GM21717 (cell line): ENCODE measurements around the gene WDR20.
A peak's percentile ranks its signal among the peaks of the same experiment; 100 is the strongest.
"Not testable (repeated sequence)": the region's sequence is repeated elsewhere in the genome, so short reads cannot be mapped to it uniquely, and the experiment has no call there.

Source experiments
- ATAC-seq: cut with Tn5 transposase; IDR thresholded peaks from one replicate; pipeline ENCODE4 v1.9.1; 2021; ENCODE audit warnings: mild to moderate bottlenecking, moderate library complexity; ENCODE audit not compliant: unreplicated experiment

The WDR20 gene

DNA sequence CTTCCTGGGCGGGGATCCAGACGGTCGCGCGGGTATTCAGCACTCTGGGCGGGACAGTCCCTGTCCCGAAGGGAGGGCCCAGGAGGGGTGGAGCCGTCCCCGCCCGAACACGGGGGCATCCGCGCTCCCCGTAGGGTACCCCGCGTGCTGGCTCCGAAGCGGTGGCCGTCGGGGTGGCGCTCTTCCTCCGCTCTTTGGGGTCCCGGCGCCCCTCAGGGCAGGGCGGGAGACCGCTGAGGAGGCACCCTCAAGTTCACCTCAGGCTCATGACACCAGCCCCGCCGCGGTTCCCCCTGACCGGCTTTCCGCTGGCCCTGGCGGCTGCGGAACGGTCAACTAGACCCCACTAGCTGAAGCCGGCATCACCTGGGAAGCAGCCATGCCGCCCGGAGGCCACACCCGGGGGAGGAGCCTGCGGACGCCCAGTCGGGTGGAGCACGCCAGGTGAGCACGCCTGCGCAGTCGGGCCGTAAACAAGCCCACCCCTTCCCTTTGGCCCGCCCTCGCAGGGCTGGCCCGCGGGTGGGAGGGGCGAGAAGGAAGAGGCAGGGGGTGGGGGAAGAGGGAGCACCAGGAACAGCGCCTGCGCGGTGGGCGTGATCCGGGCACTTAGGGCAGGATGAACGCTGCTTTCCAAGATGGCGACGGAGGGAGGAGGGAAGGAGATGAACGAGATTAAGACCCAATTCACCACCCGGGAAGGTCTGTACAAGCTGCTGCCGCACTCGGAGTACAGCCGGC is at the start of gene WDR20:
Gene WDR20 (plus strand): TSS at position 612 of the 741 bp plus-strand sequence. CDS start 27 bp downstream, at position 639.
- ATAC-seq: peak; percentile 85

DNA sequence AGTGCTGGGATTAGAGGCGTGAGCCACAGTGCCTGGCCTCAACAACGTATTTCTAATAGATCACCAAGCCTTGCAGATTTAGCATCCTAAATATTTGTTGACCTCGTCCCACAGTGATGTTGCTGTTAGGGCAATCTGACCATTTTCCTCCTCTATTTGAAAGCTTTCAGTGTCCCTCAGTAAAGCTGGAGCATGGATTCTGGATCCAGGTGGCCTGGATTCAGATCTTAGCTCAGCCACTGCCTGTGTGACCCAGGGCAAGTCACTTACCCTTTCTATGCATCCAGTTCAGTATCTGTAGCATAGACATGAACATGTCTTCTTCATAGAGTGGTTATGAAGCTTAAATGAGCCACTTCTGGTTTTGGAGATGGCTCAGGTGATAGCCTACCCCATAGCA is 49.0 kb upstream of the WDR20 start:
- no peak for ATAC-seq

DNA sequence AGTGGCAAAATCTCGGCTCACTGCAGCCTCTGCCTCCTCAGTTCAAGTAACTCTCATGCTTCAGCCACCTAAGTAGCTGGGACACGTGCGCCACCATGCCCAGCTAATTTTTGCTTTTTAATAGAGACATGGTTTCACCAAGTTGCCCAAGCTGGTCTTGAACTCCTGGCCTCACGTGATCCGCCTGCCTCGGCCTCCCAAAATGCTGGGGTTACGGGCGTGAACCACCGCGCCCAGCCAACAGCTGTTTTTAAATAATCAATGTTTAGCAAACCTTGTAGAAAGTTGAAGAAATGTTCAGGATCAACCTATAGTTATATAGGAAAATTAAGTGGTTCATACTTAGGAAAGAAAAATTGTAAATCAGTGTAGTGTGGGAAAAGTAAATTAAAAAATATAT is 46.9 kb upstream of the WDR20 start:
- ATAC-seq: no peak

DNA sequence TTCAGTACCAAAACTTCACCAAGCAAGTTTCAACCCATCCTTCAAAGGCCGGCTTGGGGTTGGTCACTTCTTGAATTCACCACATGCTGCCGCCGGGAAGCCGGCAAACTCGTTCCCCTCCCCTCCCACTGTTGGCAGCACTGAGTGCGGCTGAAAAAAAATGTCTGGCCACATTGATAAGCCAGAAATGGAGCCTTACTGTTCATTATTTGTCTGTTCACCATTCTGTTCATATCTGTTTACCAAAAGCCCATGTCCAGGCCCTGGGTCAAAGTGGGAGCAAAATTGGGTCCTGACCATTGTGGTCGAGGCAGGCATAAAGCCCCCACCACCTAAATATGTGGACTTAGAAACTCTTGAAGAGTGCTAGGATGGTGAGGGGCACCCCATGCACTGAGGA is 45.6 kb upstream of the WDR20 start:
- ATAC-seq: no peak

DNA sequence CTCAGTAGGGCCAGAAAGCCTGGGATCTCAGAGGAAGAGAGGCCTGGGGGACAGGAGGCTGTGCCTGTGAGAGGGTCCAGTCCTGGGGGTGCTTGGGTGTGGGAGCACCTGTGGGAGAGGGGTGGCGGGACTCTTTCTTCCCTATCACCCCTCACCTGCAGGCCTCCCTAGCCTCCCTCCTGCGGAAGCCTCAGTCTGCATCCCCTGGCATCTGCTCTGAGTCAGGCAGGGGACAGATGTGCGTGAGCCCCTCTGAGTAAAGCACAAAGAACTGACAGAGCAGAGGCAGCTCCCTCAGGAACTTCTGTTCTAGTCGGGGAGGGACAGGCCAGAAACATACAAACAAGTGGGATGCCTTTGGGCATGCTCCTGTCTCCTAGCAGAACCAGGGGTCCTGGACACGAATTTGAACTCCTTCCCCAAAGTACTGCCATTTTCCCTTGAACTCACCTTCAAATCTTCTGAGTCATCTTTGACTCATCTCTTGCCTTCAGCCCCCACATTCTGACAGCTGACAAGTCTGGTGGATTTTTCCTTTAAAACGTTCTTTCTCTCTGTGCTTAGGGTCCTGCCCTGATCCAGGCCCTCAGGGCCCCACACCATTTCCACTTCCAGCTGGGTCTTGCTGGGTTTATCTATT is 44.3 kb upstream of the WDR20 start:
- no peak for ATAC-seq

DNA sequence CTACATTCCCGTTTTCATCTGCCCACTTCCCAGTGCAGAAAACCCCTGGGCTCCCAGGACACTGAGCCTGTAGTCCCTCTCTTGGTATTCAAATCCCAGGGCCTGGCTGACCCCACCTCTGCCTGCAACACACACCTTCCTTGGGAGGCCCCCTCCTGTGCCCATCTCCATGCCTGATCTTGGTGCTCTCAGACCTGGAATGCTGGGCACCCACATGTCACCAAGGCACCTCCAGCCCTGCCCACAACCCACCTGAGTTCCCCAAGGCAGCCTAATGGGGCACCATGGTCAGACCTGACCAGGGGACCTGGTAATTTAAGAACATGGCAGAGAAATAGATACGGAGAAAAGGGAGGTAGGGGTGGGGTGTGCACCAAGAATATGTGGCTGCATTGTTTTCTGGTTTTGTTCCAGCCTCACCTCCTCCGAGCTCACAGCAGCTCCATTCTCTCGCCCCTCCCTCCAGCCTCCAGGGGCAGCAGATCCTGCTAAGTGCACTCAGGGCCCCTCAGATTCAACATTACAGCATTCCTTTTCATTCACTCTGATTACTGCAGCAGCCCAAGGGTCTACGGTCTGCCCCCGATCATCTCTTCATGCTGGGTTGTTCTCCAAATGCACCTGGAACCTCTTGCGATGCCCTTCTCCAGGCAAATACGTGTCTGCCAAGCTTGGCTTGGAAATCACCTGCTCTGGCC is 43.7 kb upstream of the WDR20 start:
- ATAC-seq: no peak

DNA sequence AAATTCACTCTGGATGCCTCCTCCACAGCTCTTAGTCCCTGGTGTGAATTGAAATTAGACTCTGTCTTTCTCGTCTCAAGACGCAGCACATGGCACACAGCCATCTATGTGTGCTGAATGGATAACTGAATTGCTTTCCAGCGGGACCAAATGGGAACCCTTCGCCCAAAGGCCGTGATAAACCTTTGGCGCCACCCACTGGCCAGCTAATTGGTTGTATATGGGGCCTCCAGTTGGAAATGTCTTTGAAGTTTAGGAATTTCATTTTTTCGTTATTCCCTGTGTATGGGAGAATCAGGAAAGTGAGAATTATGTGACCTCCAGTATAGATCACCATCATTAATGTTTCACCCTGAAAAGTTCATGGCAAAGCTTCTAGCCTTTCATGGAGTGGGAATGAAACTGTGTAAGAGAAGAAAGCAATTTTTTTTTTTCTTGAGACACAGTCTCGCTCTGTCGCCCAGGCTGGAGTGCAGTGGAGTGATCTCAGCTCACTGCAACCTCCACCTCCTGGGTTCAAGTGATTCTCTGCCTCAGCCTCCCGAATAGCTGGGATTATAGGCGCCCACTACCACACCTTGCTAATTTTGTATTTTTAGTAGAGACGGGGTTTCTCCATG is 43.0 kb upstream of the WDR20 start:
- no peak for ATAC-seq

DNA sequence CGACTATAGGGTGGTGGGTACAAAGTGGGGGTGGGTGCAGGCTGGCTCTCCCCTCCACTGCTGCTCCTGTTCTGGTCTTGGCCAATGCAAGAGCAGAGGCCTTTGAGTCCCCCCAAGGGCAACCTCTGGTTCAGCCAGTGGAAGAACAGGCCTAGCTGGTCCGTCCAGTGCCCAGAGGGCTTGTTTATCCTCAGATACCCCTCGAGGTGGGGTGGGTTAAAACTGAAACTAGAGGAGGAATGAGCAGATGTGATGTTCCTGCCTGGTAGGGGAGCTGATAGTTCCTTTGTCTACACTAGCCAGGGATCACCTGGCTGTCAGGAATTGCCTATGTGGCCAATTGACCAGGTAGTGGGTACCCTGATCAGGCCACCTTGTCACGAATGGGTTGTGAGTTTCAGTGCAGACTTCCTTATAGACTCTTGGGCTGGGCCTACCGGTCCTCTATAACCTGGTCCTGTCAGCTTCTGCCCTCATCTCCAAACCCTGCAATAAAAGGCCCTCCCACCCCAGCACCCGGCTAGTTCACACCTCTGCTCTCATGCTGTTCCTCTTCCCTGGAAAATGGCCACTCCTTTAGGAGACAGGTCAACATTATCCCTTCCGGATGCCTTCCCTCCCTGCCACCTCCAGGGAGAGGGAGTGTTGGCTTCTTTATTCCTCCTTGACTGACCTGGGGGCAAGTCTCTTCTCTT is 42.1 kb upstream of the WDR20 start:
- ATAC-seq: no peak

- peak; percentile 68 for ATAC-seq
These were observed 36.5 kb upstream of the WDR20 start for GRCh38 chr14:102103062-102103695.

DNA sequence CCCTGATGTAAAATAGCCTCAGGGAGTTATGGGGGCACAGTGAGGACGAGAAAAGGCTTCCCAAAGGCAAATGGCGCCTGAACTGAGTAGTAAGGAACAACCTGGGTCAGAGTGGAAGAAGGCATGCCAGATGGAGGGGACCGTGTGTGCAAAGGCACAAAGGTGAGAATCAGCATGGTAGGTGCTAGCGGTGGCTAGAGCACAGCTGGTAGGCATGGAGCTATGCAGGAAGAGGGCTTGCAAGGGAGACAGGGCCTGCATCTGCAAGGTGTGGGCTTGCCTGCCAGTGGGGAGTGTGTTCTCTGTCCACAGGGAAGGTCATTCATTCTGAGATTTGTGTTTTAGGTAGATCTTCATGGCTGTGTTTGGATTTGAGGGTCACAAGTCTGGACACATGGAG is 34.3 kb upstream of the WDR20 start:
- ATAC-seq: no peak

- ATAC-seq: not testable (repeated sequence)
These were observed 30.4 kb upstream of the WDR20 start for GRCh38 chr14:102109332-102109731.

- ATAC-seq: no peak
These were observed 28.6 kb upstream of the WDR20 start for GRCh38 chr14:102111101-102111500.

DNA sequence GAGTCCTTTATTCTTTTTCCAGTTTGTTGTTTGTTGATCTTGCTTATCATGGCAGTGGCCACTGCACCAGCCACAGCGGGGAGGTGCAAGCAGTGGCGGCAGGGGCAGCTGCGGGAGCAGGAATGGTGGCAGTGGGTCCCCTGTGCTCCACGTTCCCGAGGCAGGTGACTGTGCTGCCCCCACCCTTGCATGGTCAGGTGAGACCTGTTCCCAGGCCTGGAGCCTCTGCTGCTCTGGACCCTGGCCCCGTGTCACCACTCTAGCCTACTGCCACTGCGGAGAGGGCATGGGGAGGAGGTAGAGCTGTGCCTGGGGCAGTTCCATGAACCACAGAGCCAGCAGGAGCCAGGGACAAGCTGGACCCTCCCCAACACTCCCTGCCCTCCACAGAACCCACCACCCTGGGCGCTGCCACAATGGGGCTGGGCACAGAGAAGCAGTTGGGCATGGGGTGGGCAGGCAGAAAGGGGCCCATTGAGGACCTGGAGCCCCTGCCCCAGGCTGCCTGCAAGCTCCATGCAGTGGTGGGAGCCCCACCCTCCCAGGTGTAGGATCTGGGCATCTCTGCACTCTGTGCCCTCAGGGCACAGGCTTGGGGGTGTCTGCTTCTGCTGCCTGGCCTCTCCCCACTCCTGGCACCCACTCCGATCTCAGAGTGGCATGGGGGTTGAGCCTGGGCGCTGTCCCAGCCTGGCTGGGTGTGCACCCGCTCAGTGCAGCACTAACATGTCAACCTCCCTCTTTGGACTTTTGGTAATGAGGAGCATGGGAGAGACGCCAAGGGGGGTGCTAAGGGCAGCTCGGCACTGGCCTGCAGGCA is 23.1 kb upstream of the WDR20 start:
- no peak for ATAC-seq

- no peak for ATAC-seq
These were observed 21.8 kb upstream of the WDR20 start for GRCh38 chr14:102117852-102118251.

GRCh38 chr14:102120888-102121287 is 18.8 kb upstream of the WDR20 start:
- no peak for ATAC-seq

GRCh38 chr14:102121567-102121966 is 18.1 kb upstream of the WDR20 start:
- no peak for ATAC-seq

DNA sequence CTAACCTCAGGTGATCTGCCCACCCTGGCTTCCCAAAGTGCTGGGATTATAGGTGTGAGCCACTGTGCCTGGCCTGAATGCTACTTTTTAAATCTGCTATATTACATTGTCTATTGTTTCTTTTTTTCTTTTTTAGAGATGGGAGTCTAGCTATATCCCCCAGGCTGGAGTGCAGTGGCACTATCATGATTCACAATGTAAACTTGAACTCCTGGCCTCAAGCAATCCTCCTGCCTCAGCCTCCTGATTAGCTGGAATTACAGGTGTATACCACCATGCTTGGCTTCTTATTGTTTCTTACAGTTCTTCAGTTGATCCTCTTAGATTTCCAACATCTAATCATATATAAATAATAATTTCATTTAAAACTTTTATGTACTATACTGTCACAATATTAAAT is 15.3 kb upstream of the WDR20 start:
- no peak for ATAC-seq

GRCh38 chr14:102125546-102125945 is 14.2 kb upstream of the WDR20 start:
- no peak for ATAC-seq

GRCh38 chr14:102126807-102127455 is 12.8 kb upstream of the WDR20 start:
- no peak for ATAC-seq
